Neural progenitor cell (in vitro differentiated cells): ENCODE data around the gene CDK12. TPM values are rescaled to one million over a fixed set of nuclear protein-coding genes. Genes with fewer than 3 reads are reported as not detected.
A peak's percentile ranks its signal among the peaks of the same experiment; 100 is the strongest.

ENCODE experiments used
- DNase-seq: peaks from one replicate; pipeline ENCODE4 v3.0.0-alpha.2; 2016; ENCODE audit warnings: low spot score
- H2AFZ ChIP-seq: fragments of 200-600 bp; sonication (generic); replicated peaks from 2 replicates; pipeline ENCODE4 v1.6.1; 2016; ENCODE audit warnings: antibody characterized with exemption
- H3F3A ChIP-seq: fragments of 200-600 bp; sonication (generic); 2 replicates; pipeline ENCODE4 v1.6.1; 2016; ENCODE audit warnings: antibody characterized with exemption, low read depth
- H3K27ac ChIP-seq: fragments of 200-600 bp; sonication (generic); 2 replicates; pipeline ENCODE4 v1.5.1; 2016; ENCODE audit warnings: mild to moderate bottlenecking
- H3K27me3 ChIP-seq: fragments of 200-600 bp; sonication (generic); 2 replicates; pipeline ENCODE4 v1.6.1; 2016; ENCODE audit warnings: mild to moderate bottlenecking, moderate library complexity
- H3K36me3 ChIP-seq: fragments of 200-600 bp; sonication (generic); 2 replicates; pipeline ENCODE4 v1.5.1; 2016
- H3K4me1 ChIP-seq: fragments of 200-600 bp; sonication (generic); 2 replicates; pipeline ENCODE4 v1.6.1; 2016; ENCODE audit warnings: mixed run types
- H3K4me2 ChIP-seq: fragments of 200-600 bp; sonication (generic); 2 replicates; pipeline ENCODE4 v1.6.1; 2016
- H3K4me3 ChIP-seq: fragments of 200-600 bp; sonication (generic); 2 replicates; pipeline ENCODE4 v1.5.1; 2016
- H3K79me2 ChIP-seq: fragments of 200-600 bp; sonication (generic); 2 replicates; pipeline ENCODE4 v1.6.1; 2016; ENCODE audit warnings: low read depth
- H3K9ac ChIP-seq: fragments of 200-600 bp; sonication (generic); 2 replicates; pipeline ENCODE4 v1.6.1; 2016
- H3K9me3 ChIP-seq: fragments of 200-600 bp; sonication (generic); 2 replicates; pipeline ENCODE4 v1.5.1; 2016; ENCODE audit warnings: low read depth
- H4K20me1 ChIP-seq: fragments of 200-600 bp; sonication (generic); 2 replicates; pipeline ENCODE4 v1.6.1; 2016; ENCODE audit warnings: low read depth
- H3K27ac Mint-ChIP-seq: 3 replicates; pipeline ENCODE4 v1.8.0; 2021; ENCODE audit warnings: mixed read lengths
- H3K27me3 Mint-ChIP-seq: 2 replicates; pipeline ENCODE4 v1.8.0; 2022; ENCODE audit warnings: low read depth, mild to moderate bottlenecking, inconsistent platforms, moderate library complexity, mixed read lengths; ENCODE audit not compliant: insufficient read depth
- H3K36me3 Mint-ChIP-seq: 3 replicates; pipeline ENCODE4 v1.8.0; 2021; ENCODE audit warnings: mixed read lengths
- H3K4me1 Mint-ChIP-seq: 3 replicates; pipeline ENCODE4 v1.8.0; 2021; ENCODE audit warnings: mixed read lengths
- H3K4me3 Mint-ChIP-seq: 3 replicates; pipeline ENCODE4 v1.8.0; 2021; ENCODE audit warnings: mild to moderate bottlenecking, moderate library complexity, mixed read lengths
- H3K9me3 Mint-ChIP-seq: 3 replicates; pipeline ENCODE4 v1.8.0; 2020; ENCODE audit warnings: mixed read lengths
- EZH2 ChIP-seq: fragments of 200-600 bp; sonication (generic); IDR thresholded peaks from 2 replicates; pipeline ENCODE4 v1.6.1; 2017; ENCODE audit warnings: antibody characterized with exemption, mild to moderate bottlenecking, moderate library complexity
- EZH2phosphoT487 ChIP-seq: fragments of 200-600 bp; sonication (generic); IDR thresholded peaks from 2 replicates; pipeline ENCODE4 v1.6.1; 2017; ENCODE audit warnings: antibody characterized with exemption
- total RNA-seq: library from RNA; depleted of rRNA; stranded (reverse); fragments of >200 nt; gene quantifications from 2 replicates; pipeline ENCODE4 v1.2.3, GENCODE V29; 2015; ENCODE audit warnings: low replicate concordance
- TF ChIP-seq, protein P1 (sequence below): fragments of 200-600 bp; sonication (generic); IDR thresholded peaks from 2 replicates; pipeline ENCODE4 v1.5.1; 2017; ENCODE audit warnings: antibody characterized with exemption, mild to moderate bottlenecking

The CDK12 gene
- total RNA-seq, 1 donor from 2014 or later = 44.1 TPM

- H3K27me3 ChIP-seq = no peaks in the 10 kb centered on the region
- TF ChIP-seq EZH2 (no peak), EZH2phosphoT487 (no peak)
- TF ChIP-seq, protein P1, sequence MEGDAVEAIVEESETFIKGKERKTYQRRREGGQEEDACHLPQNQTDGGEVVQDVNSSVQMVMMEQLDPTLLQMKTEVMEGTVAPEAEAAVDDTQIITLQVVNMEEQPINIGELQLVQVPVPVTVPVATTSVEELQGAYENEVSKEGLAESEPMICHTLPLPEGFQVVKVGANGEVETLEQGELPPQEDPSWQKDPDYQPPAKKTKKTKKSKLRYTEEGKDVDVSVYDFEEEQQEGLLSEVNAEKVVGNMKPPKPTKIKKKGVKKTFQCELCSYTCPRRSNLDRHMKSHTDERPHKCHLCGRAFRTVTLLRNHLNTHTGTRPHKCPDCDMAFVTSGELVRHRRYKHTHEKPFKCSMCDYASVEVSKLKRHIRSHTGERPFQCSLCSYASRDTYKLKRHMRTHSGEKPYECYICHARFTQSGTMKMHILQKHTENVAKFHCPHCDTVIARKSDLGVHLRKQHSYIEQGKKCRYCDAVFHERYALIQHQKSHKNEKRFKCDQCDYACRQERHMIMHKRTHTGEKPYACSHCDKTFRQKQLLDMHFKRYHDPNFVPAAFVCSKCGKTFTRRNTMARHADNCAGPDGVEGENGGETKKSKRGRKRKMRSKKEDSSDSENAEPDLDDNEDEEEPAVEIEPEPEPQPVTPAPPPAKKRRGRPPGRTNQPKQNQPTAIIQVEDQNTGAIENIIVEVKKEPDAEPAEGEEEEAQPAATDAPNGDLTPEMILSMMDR = no peak
- no peaks in the 10 kb centered on the region for H3K9me3 Mint-ChIP-seq
- H3K36me3 ChIP-seq = peaks cover 6% of the 10 kb centered on the region
- H3K36me3 Mint-ChIP-seq = peaks cover 5% of the 10 kb centered on the region
- H3K4me3 ChIP-seq = peak within 1 kb of the TSS; percentile 94
- peak within 1 kb of the TSS; percentile 98 for H3K4me3 Mint-ChIP-seq
- H3K27ac Mint-ChIP-seq = peak within 1 kb of the TSS; percentile 98
- H3K4me1 Mint-ChIP-seq = peaks cover 8% of the 10 kb centered on the region
- peaks cover 4% of the 10 kb centered on the region for H3K27me3 Mint-ChIP-seq
- peak; percentile 99 for DNase-seq
- no peaks in the 10 kb centered on the region for H4K20me1 ChIP-seq
- H3F3A ChIP-seq = peaks cover 12% of the 10 kb centered on the region
- H2AFZ ChIP-seq = peak within 1 kb of the TSS; percentile 96
- H3K9ac ChIP-seq = peak within 1 kb of the TSS; percentile 100
- peak within 1 kb of the TSS; percentile 94 for H3K27ac ChIP-seq
- H3K4me2 ChIP-seq = peak within 1 kb of the TSS; percentile 98
- peaks cover 5% of the 10 kb centered on the region for H3K4me1 ChIP-seq
- H3K9me3 ChIP-seq = no peaks in the 10 kb centered on the region
- H3K79me2 ChIP-seq = peaks cover 52% of the 10 kb centered on the region
Measured at GRCh38 chr17:39450847-39451581, 10.3 kb upstream of the CDK12 start, which contains the start of gene MED1. Gene MED1, minus strand, starts transcription at chr17:39451263. Its CDS starts 201 bp downstream, at chr17:39451062.

GRCh38 chr17:39455919-39456318 is 5.4 kb upstream of the CDK12 start:
- Mint-ChIP-seq H3K27ac (no peak overlapping the region), H3K36me3 (no peaks in the 10 kb centered on the region), H3K9me3 (no peaks in the 10 kb centered on the region), H3K4me3 (no peak overlapping the region), H3K4me1 (no peaks in the 10 kb centered on the region), H3K27me3 (peaks cover 8% of the 10 kb centered on the region)
- Histone ChIP-seq H3K79me2 (peaks cover 8% of the 10 kb centered on the region), H3K4me3 (no peak overlapping the region), H3K27ac (no peak overlapping the region), H3K9me3 (no peaks in the 10 kb centered on the region), H3K4me2 (no peak overlapping the region), H3K4me1 (no peaks in the 10 kb centered on the region), H3K27me3 (no peaks in the 10 kb centered on the region), H3K9ac (no peak overlapping the region), H4K20me1 (no peaks in the 10 kb centered on the region), H2AFZ (no peak overlapping the region), H3F3A (peaks cover 15% of the 10 kb centered on the region), H3K36me3 (no peaks in the 10 kb centered on the region)
- TF ChIP-seq EZH2phosphoT487 = no peak
- no peak for TF ChIP-seq EZH2
- TF ChIP-seq, protein P1 = no peak
- no peak for DNase-seq

- H3K27me3 ChIP-seq = no peaks in the 10 kb centered on the region
- H3K9me3 Mint-ChIP-seq = no peaks in the 10 kb centered on the region
- peaks cover 25% of the 10 kb centered on the region for H3K4me1 Mint-ChIP-seq
- peaks cover 57% of the 10 kb centered on the region for H3K79me2 ChIP-seq
- no peaks in the 10 kb centered on the region for H3K36me3 ChIP-seq
- H3K9ac ChIP-seq = peak overlapping the region; percentile 98
- peak overlapping the region; percentile 93 for H3K4me2 ChIP-seq
- H3K4me3 ChIP-seq = peak overlapping the region; percentile 92
- H3K36me3 Mint-ChIP-seq = peaks cover 5% of the 10 kb centered on the region
- H3K27ac Mint-ChIP-seq = peak overlapping the region; percentile 98
- H3K27me3 Mint-ChIP-seq = peaks cover 7% of the 10 kb centered on the region
- H3F3A ChIP-seq = peaks cover 8% of the 10 kb centered on the region
- peak overlapping the region; percentile 99 for H3K27ac ChIP-seq
- no peak overlapping the region for H2AFZ ChIP-seq
- H3K9me3 ChIP-seq = no peaks in the 10 kb centered on the region
- peaks cover 21% of the 10 kb centered on the region for H3K4me1 ChIP-seq
- no peak for DNase-seq
- TF ChIP-seq EZH2 (no peak), EZH2phosphoT487 (no peak)
- TF ChIP-seq, protein P1 = no peak
- peak overlapping the region; percentile 96 for H3K4me3 Mint-ChIP-seq
- H4K20me1 ChIP-seq = peaks cover 52% of the 10 kb centered on the region
Measured at GRCh38 chr17:39461926-39462569, 762 bp downstream of the CDK12 start.
